Ovary (tissue), 3 donors: Measurements from ENCODE around the gene HEPACAM.

ENCODE experiments used
- EP300 ChIP-seq: sonication (generic); formaldehyde crosslinking; IDR thresholded peaks from one replicate; pipeline ENCODE4 v1.6.1; 2017; ENCODE audit warnings: antibody characterized with exemption
- TF ChIP-seq, protein P1 (sequence below), 3 donors: fragments of 450-650 bp in 2 of 3; fragments of 200-600 bp in 1 of 3; IDR thresholded peaks; one replicate each; pipeline versions ENCODE4 v1.5.1 to v1.8.0; 2016 to 2022; ENCODE audit warnings: antibody characterized with exemption in 3 of 3, mild to moderate bottlenecking in 1 of 3
- donor health status: DM: no; HTN: no; CAD: no.

DNA sequence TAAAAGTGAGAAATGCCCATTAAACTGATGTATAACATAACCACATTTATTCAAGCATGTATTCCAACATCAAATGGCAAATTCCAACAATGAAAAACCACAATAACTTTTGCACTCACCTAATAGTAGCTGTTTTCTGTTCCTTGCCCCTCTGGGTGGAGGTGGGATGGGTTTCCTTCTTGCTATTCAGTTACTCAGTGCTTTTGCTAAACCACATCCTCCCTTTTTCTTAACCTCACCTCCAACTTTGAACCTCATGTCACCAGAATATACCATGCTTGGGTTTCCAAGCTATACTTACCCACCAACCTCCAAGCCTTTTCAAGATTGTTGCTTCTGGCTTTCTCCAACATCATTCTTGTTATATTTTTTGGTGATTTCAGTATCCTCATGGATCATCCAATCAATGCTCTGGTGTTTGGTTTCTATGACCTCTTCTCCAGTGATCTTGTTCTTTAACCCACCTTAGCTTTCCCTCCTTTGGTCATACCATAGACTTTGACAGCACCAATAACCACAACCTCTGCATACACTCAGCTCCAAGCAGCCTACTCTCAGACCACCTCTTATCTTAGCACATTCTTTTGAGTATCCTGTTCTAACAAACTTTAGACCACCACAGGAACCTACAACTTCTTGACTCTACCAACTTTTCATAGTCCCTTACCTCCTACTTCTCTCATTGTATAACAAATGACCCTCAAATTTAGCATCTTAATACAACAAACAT, 14.9 kb upstream of the HEPACAM start:
- TF ChIP-seq EP300: no peak
- TF ChIP-seq, protein P1, sequence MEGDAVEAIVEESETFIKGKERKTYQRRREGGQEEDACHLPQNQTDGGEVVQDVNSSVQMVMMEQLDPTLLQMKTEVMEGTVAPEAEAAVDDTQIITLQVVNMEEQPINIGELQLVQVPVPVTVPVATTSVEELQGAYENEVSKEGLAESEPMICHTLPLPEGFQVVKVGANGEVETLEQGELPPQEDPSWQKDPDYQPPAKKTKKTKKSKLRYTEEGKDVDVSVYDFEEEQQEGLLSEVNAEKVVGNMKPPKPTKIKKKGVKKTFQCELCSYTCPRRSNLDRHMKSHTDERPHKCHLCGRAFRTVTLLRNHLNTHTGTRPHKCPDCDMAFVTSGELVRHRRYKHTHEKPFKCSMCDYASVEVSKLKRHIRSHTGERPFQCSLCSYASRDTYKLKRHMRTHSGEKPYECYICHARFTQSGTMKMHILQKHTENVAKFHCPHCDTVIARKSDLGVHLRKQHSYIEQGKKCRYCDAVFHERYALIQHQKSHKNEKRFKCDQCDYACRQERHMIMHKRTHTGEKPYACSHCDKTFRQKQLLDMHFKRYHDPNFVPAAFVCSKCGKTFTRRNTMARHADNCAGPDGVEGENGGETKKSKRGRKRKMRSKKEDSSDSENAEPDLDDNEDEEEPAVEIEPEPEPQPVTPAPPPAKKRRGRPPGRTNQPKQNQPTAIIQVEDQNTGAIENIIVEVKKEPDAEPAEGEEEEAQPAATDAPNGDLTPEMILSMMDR (IDR thresholded peaks at IDR 0.05): no peak
